HL-60/S4 treated with phorbol 12-myristate 13-acetate at 8.2 ng/mL for 4 days and 3 days (cell line): ENCODE data around the gene RHOBTB1.
"Not testable (repeated sequence)": the region's sequence is repeated elsewhere in the genome, so short reads cannot be mapped to it uniquely, and the experiment has no call there.

Source experiments
- in situ Hi-C: fragments of 300-500 bp; cut with MboI; formaldehyde crosslinking; loops from 2 replicates; pipeline ENCODE4 v1.15.0; 2022; ENCODE audit warnings: low sequenced_read_pairs

The RHOBTB1 gene

GRCh38 chr10:60944058-60944909 lies at the start of gene RHOBTB1:
TSS of gene RHOBTB1 (minus strand) at chr10:60944185. CDS start at chr10:60911542, 32,643 bp downstream.
- in situ Hi-C loops: no loop called here

GRCh38 chr10:60992636-60993035 lies 48.7 kb upstream of the RHOBTB1 start:
- in situ Hi-C loops: no loop called here

- in situ Hi-C loops: no loop called here
These were observed 46.7 kb upstream of the RHOBTB1 start for GRCh38 chr10:60990663-60991062.

- in situ Hi-C loops: no loop called here
These were observed 45.5 kb upstream of the RHOBTB1 start for GRCh38 chr10:60989400-60989876.

GRCh38 chr10:60986791-60987190 lies 42.8 kb upstream of the RHOBTB1 start:
- in situ Hi-C loops: no loop called here

- in situ Hi-C loops: no loop called here
These were observed 42.0 kb upstream of the RHOBTB1 start for GRCh38 chr10:60985951-60986350.

GRCh38 chr10:60980997-60981396 lies 37.0 kb upstream of the RHOBTB1 start:
- in situ Hi-C loops: no loop called here

- in situ Hi-C loops: no loop called here
These were observed 35.7 kb upstream of the RHOBTB1 start for GRCh38 chr10:60979667-60980104.

- in situ Hi-C loops: no loop called here
These were observed 34.5 kb upstream of the RHOBTB1 start for GRCh38 chr10:60978287-60979115.

GRCh38 chr10:60977161-60978122 lies 33.5 kb upstream of the RHOBTB1 start:
- in situ Hi-C loops: no loop called here

- in situ Hi-C loops: no loop called here
These were observed 32.7 kb upstream of the RHOBTB1 start for GRCh38 chr10:60976687-60977086.

- in situ Hi-C loops: no loop called here
These were observed 31.7 kb upstream of the RHOBTB1 start for GRCh38 chr10:60975716-60976115.

- in situ Hi-C loops: no loop called here
These were observed 30.6 kb upstream of the RHOBTB1 start for GRCh38 chr10:60974463-60975149.

GRCh38 chr10:60973086-60973485 lies 29.1 kb upstream of the RHOBTB1 start:
- in situ Hi-C loops: no loop called here

- in situ Hi-C loops: not testable (repeated sequence)
These were observed 28.2 kb upstream of the RHOBTB1 start for GRCh38 chr10:60972181-60972580.

- in situ Hi-C loops: no loop called here
These were observed 26.5 kb upstream of the RHOBTB1 start for GRCh38 chr10:60970526-60970925.

GRCh38 chr10:60968504-60968903 lies 24.5 kb upstream of the RHOBTB1 start:
- in situ Hi-C loops: no loop called here

GRCh38 chr10:60967854-60968484 lies 24.0 kb upstream of the RHOBTB1 start:
- in situ Hi-C loops: no loop called here

GRCh38 chr10:60967260-60967659 lies 23.3 kb upstream of the RHOBTB1 start:
- in situ Hi-C loops: no loop called here
